ENCODE measurements around the gene DPAGT1.

- no peak for TF ChIP-seq CTCF (conservative IDR thresholded peaks at IDR 0.05; ENCODE audit: low read length)
- TF ChIP-seq EZH2phosphoT487 (IDR thresholded peaks at IDR 0.05; ENCODE audit: borderline replicate concordance, low read depth, low read length) = no peak
Measured at GRCh38 chr11:119125821-119126220, 24.2 kb upstream of the DPAGT1 start.
